Raji (cell line): ENCODE data around the gene CHSY1.

Experiments used
- POLR2A ChIP-seq: IDR thresholded peaks from 2 replicates; pipeline ENCODE4 v1.6.1; 2011; ENCODE audit warnings: low read depth, low read length, control low read depth; ENCODE audit not compliant: insufficient read depth

CHSY1 gene

DNA sequence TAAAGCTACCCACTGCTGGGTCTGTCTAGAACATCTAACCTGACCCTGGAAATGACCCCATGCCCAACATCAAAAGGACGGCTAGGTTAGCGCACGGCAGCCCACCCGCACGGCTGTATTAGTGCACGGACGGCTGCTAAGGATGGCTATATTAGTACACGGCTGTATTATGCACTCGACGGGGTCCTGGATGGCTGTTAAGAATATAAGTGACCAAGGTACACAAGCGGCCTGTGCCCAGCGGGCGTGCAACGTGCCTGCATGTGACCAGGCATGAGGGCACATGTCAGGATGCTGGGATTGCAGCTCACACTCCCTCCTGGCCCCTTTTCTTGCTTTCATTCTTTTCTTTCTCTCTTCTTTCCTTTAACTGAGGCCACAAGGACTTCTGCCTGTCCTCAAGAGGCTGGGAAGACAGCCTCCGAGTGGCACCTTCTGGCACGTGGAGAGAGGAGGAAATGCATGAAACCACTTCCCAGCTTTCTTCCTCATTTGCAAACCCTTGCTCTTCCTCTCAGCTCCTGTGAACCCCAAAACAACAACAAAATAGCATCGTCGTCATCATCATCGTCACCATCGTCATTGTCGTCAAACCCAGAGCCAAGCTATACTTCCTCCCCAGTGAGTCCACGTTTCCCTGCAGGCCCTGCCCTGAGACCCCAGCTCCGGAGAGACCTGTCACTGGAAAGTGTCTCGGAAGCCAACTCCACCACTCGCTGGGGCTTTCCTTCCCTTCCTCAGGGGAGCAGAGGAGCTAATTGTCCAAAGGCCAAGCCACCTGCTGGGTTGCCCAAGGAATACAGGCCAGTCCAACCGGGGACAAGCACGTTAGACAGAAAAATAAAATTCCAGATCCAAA is 101.8 kb downstream of the CHSY1 start:
- TF ChIP-seq POLR2A, result no peak

GRCh38 chr15:101148881-101149664 is 102.8 kb downstream of the CHSY1 start:
- TF ChIP-seq POLR2A, result no peak

DNA sequence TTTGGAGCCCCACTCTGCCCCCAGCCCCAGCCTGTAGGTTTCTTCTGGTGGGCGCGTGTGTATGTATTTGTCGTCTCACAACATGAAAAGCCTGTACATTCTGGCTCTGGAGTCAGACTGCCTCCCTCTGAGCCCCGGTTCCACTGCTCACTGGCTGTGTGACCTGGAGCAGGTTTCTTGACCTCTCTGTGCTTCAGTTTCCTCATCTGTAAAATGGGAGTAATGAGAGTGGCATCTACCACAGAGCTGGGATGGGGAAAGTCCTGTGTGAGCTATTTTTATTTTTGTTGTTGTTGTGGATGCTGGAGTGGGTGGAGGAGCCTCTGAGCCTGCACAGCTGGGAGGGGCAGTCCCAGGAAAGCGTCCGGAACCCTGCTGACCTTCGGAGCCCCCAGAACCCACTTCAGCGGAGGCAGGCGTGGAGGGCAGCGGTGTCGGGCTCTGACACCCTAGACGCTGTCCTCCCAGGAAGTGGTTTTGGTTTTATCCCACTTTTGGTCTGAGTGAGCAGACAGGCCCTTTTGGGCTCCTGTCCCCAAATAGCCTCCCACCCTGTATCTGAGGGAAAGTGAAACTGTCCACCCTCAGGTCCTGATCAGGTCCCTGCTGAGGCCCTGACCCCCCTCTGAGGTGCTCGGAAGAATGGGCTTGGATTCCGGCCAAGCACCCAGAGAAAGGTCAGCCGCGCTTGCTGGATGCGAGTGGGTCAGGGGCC is 103.5 kb downstream of the CHSY1 start:
- TF ChIP-seq POLR2A, result no peak

GRCh38 chr15:101147181-101147580 is 104.7 kb downstream of the CHSY1 start:
- TF ChIP-seq POLR2A, result no peak

DNA sequence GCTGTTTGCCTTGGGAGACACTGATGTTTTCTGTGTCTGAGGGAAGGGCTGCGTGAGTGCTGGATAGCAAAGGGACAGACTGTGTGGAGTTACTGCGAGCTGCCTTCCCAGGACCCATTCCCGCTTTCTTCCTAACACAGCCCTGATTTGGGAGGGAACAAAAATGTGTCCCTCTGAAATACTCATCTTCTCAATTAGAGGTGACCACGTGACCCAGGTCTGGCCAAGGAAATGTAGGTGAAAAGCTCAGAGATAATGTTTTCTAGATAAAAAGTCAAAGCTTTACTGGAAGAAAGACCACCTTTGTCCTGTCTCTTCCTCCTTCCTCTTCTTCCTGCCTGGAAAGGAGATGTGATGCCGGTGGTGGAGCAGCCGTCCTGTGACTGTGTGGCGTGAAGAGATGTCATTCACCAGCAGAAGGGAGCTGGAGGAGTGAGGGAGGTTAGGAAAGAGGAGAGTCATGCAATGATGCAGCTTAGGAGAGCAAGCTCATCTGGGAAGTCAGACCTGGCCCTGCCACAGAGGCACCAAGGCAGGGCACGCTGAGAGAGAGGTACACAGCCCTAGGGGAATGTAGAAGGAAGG is 105.6 kb downstream of the CHSY1 start:
- no peak for TF ChIP-seq POLR2A

- no peak for TF ChIP-seq POLR2A
These were observed 106.5 kb downstream of the CHSY1 start for GRCh38 chr15:101145362-101145761.

DNA sequence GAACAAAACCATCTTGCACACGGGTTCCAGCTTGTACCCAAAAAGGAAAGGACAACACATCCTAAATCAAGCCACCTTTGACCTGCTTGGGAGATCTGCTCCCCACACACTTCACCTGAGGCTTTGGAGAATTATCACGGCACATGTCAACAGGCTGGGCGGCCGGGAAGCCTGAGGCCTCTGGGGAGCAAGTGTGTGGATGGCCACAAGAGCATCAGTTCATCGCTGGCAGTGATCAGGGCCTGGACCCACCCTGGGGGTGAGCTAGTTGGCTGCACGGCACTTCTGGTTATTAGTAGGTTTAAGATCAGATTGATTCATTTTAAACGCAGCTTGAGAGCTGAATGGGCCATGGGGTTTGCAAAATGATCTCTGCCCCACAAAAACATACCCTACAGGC is 108.5 kb downstream of the CHSY1 start:
- TF ChIP-seq POLR2A, result no peak

DNA sequence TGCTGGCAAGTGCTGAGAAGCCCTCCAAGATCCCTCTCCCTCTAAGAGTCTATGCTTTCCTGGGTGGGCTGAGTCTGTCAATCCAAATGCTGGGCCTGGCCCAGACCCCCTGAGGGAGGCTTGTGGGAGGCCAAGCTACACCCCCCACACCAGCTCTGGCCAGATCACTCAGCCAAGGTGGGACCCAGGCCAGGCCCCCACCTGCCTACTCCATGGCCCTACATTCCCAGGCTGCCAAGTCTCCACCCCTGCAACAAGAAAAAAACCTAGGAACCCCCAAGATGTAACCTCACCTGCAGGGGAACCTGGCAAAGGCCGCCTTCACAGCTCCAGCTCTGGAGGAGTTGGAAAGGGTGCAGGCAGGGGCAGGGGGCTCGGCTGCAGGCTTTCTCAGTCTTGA is 109.1 kb downstream of the CHSY1 start:
- no peak for TF ChIP-seq POLR2A

- no peak for TF ChIP-seq POLR2A
These were observed 109.8 kb downstream of the CHSY1 start for GRCh38 chr15:101141926-101142527.

GRCh38 chr15:101140697-101141065 is 111.2 kb downstream of the CHSY1 start:
- no peak for TF ChIP-seq POLR2A

DNA sequence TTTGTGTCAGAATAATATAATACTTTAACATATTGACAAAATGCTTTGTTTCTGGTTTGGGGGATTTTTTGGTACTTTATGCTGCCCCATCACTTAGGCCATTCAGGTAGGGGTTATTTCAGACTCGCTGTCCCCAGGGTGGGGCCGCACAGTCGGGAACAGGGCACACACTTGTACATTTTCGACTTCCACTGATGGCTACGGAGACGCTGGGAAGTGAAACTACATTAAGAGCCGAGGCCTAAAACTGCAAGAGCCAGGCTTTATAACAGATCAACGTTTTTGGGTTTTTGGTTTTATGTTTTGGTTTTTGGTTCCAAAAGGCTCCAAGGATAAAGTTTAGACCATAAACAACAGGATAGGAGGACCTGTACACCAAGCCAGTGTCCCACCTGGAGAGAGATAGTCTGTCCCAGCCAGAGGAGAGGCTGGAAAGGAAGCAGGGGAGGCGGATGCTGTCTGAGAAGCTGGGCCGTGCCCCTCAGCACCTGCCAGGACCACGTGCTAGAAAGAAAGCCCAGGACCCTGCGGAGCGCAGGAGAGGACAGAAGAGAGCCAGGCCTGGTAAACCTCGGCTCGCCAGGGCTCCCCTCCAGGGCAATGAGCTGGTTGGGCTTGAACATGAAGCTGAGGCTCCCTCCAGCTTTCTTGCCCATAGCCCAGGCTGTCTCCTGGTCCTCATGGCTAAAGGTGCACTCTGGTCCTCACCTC is 111.7 kb downstream of the CHSY1 start:
- no peak for TF ChIP-seq POLR2A

GRCh38 chr15:101138913-101139880 is 112.7 kb downstream of the CHSY1 start:
- TF ChIP-seq POLR2A, result no peak

- no peak for TF ChIP-seq POLR2A
These were observed 113.7 kb downstream of the CHSY1 start for GRCh38 chr15:101138086-101138660.
